HepG2 (cell line): ENCODE results near the gene MRPL54. TPM values are rescaled to one million over a fixed set of nuclear protein-coding genes. Genes with fewer than 3 reads are reported as not detected.

Experiments
- ATAC-seq: fragments of 200-7000 bp; cut with Tn5 transposase; 3 replicates; pipeline ENCODE4 v1.9.1; 2020; ENCODE audit warnings: mild to moderate bottlenecking, moderate library complexity
- BruUV-seq: library from RNA; stranded (reverse); fragments of 400-500 nt; replicated peaks from 2 replicates; lab custom pipeline; 2021; lab: Mats Ljungman, UMichigan
- CTCF ChIA-PET: fragments of 300-600 bp; formaldehyde crosslinking; extraction: SDS; loops from one replicate; lab custom pipeline; 2021; ENCODE audit warnings: low total read pairs, inconsistent platforms, low intra/inter-chr PET ratio; lab: Yijun Ruan, JAX
- POLR2A ChIA-PET: fragments of 350-600 bp; sonication (Branson Sonifier 250); formaldehyde crosslinking; loops from one replicate; lab custom pipeline; 2020; ENCODE audit warnings: antibody characterized with exemption, inconsistent platforms; lab: Yijun Ruan, JAX
- DNase-seq: peaks from one replicate; pipeline ENCODE4 v3.0.0-alpha.2; 2015; ENCODE audit warnings: low spot score
- FAIRE-seq: peaks from 3 replicates; lab custom pipeline; 2011; peaks lifted over from hg19 to GRCh38; lab: Jason Lieb, UNC
- H2AFZ ChIP-seq: one replicate; pipeline ENCODE4 v1.6.1; 2011; ENCODE audit warnings: low read length, inconsistent platforms
- H3K27ac ChIP-seq: fragments of 300-600 bp; 3 replicates; pipeline ENCODE4 v1.8.0; 2011; ENCODE audit warnings: mixed run types, mild to moderate bottlenecking, mixed read lengths, low read length, inconsistent platforms; ENCODE audit not compliant: insufficient read depth; ENCODE audit errors: extremely low read length
- H3K27me3 ChIP-seq, 2 experiments: fragments of 200-600 bp in 1 of 2; 2 replicates in 1 of 2; 3 replicates in 1 of 2; pipeline versions ENCODE4 v1.6.0 to v1.8.0; 2011; ENCODE audit warnings: low read length in 2 of 2, mild to moderate bottlenecking in 2 of 2, moderate library complexity in 2 of 2, inconsistent platforms in 1 of 2; ENCODE audit not compliant: insufficient read depth in 2 of 2, control insufficient read depth in 1 of 2
- H3K36me3 ChIP-seq, 2 experiments: fragments of 200-600 bp in 1 of 2; replicated peaks in 1 of 2; 2 replicates in 1 of 2; 3 replicates in 1 of 2; pipeline versions ENCODE4 v1.5.1 to v1.8.0; 2011; ENCODE audit warnings: low read length in 2 of 2, inconsistent platforms in 1 of 2; ENCODE audit not compliant: insufficient read depth in 2 of 2, control insufficient read depth in 1 of 2
- H3K4me1 ChIP-seq: 2 replicates; pipeline ENCODE4 v1.5.1; 2012; ENCODE audit warnings: low read length, inconsistent platforms; ENCODE audit not compliant: insufficient read depth
- H3K4me2 ChIP-seq: 2 replicates; pipeline ENCODE4 v1.6.0; 2011; ENCODE audit warnings: low read depth, low read length, inconsistent platforms
- H3K4me3 ChIP-seq, 3 experiments: fragments of 200-600 bp in 1 of 3; sonication (generic), shearing (Covaris generic) in 1 of 3; replicated peaks in 1 of 3; 2 replicates each; pipeline ENCODE4 v1.5.1; 2011 to 2016; ENCODE audit warnings: low read length in 3 of 3, inconsistent platforms in 2 of 3, low read depth in 2 of 3, mild to moderate bottlenecking in 2 of 3, control low read depth in 1 of 3, mixed read lengths in 1 of 3; ENCODE audit not compliant: insufficient read depth in 1 of 3
- H3K79me2 ChIP-seq: one replicate; pipeline ENCODE4 v1.6.1; 2011; ENCODE audit warnings: low read length, inconsistent platforms; ENCODE audit not compliant: insufficient read depth
- H3K9ac ChIP-seq: 2 replicates; pipeline ENCODE4 v1.6.0; 2011; ENCODE audit warnings: mild to moderate bottlenecking, low read depth, low read length, inconsistent platforms; ENCODE audit not compliant: insufficient read depth
- H3K9me3 ChIP-seq: 2 replicates; pipeline ENCODE4 v1.5.1; 2012; ENCODE audit warnings: mild to moderate bottlenecking, low read length
- H4K20me1 ChIP-seq: 2 replicates; pipeline ENCODE4 v1.6.0; 2011; ENCODE audit warnings: inconsistent platforms, mild to moderate bottlenecking, low read length, moderate library complexity; ENCODE audit not compliant: insufficient read depth
- ZFP36 ChIP-seq: fragments of 150-350 bp; IDR thresholded peaks from 2 replicates; pipeline ENCODE4 v1.6.1; 2018; ENCODE audit warnings: borderline replicate concordance, low read length, low read depth; ENCODE audit not compliant: partially characterized antibody
- ZNF431 ChIP-seq: sonication (generic); formaldehyde crosslinking; IDR thresholded peaks from 2 replicates; pipeline ENCODE4 v1.9.0; 2022; ENCODE audit warnings: missing genetic modification reagents, low read depth, mild to moderate bottlenecking, borderline replicate concordance
- ZNF777 ChIP-seq: sonication (generic); formaldehyde crosslinking; IDR thresholded peaks from 2 replicates; pipeline ENCODE4 v1.4.0; 2020; ENCODE audit warnings: missing genetic modification reagents
- WGBS: methylation state at CpG from one replicate; pipeline ENCODE4 v1.1.6; 2017; ENCODE audit warnings: low lambda C conversion rate; 5-methylcytosine and 5-hydroxymethylcytosine counted together
- in situ Hi-C: cut with HindIII; loops from 2 replicates; pipeline ENCODE4 v1.10.0; 2017; ENCODE audit warnings: low pct_unique_long_range_greater_than_20kb; ENCODE audit not compliant: extremely low pct_ligation_motif_present
- intact Hi-C: fragments of 100-400 bp; cut with micrococcal nuclease; formaldehyde crosslinking; loops from one replicate; pipeline ENCODE4 v1.10.0; 2022; ENCODE audit not compliant: unreplicated experiment
- polyA plus RNA-seq, 8 experiments: library from polyadenylated mRNA; depleted of rRNA in 3 of 8; stranded (reverse) in 7 of 8; unstranded in 1 of 8; fragments of >200 nt; fragmentation: Illumina TruSeq in 4 of 8; extraction: Trizol in 4 of 8; gene quantifications; 2 replicates each; pipeline versions ENCODE4 v1.2.1 to v1.2.3, GENCODE V29; 2011 to 2016; ENCODE audit warnings: low read depth in 4 of 8, missing spikeins in 1 of 8, mixed read lengths in 1 of 8; ENCODE audit not compliant: insufficient read depth in 1 of 8
- total RNA-seq, 5 experiments: library from RNA; depleted of rRNA; stranded (reverse); fragments of >200 nt; fragmentation: Illumina TruSeq; extraction: Trizol; gene quantifications; 2 replicates each; pipeline ENCODE4 v1.2.3, GENCODE V29; 2016; ENCODE audit warnings: low read depth in 1 of 5

Gene MRPL54
- total and polyA plus RNA-seq, 2 of the 13 experiments (the other 11 are each of a cell fraction or from before 2014, with no cell fraction given) = 36.8 to 66.9 TPM

DNA sequence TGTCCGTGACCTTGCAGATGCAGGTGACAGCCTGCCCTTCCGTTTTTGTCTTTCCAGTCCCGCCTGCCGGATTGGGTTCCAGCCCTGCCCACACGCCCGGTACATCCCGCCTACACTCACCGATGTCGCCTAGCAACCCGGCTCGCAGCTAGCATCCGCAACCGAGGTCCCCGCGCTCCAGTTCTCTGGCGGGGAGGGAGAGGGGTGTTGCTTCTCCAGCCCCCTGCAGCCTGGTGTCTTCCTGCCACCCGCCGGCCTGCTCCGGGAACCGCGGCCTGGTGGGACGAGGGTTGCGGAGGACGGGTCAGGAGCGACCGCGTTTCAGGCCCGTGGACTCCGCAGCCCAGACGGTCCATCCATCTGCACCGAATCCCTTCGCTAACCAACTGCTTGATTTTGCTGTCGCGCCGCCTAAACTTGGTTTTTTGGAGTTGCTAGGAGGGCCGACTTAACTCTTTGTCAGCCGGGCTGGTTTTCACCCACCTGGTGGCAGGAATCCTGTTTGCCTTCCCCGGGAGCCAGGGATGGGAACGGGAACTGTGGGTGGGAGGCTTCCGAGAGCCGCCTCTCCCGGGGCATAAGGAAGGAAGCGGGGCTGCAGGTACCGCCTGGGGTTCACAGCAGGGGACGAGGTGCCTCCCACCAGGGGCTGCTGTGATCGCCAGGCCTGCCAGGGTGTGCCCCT lies 39.1 kb downstream of the MRPL54 start:
- H2AFZ ChIP-seq = no peak overlapping the region
- H3K27ac ChIP-seq = no peak overlapping the region
- H4K20me1 ChIP-seq = no peaks in the 10 kb centered on the region
- no peak overlapping the region for H3K4me2 ChIP-seq
- H3K27me3 ChIP-seq = peaks cover 4 to 36% of the 10 kb centered on the region in 2 experiments
- no TSS peak for BruUV-seq
- FAIRE-seq = no peak
- H3K9ac ChIP-seq = no peak overlapping the region
- POLR2A ChIA-PET = no interaction called here
- no peak for DNase-seq
- no peak overlapping the region for H3K4me3 ChIP-seq
- no peak for TF ChIP-seq ZNF431 (CRISPR knock-in tag)
- intact Hi-C loops = no loop called here
- in situ Hi-C loops = no loop called here
- CTCF ChIA-PET = no interaction called here
- no peaks in the 10 kb centered on the region for H3K4me1 ChIP-seq
- no peaks in the 10 kb centered on the region for H3K36me3 ChIP-seq
- no peaks in the 10 kb centered on the region for H3K9me3 ChIP-seq
- ATAC-seq = no peak; the same call in 2 of the 3 replicates
- WGBS = 11% methylated on average over 11 of the region's 46 CpGs
- H3K79me2 ChIP-seq = no peaks in the 10 kb centered on the region

DNA sequence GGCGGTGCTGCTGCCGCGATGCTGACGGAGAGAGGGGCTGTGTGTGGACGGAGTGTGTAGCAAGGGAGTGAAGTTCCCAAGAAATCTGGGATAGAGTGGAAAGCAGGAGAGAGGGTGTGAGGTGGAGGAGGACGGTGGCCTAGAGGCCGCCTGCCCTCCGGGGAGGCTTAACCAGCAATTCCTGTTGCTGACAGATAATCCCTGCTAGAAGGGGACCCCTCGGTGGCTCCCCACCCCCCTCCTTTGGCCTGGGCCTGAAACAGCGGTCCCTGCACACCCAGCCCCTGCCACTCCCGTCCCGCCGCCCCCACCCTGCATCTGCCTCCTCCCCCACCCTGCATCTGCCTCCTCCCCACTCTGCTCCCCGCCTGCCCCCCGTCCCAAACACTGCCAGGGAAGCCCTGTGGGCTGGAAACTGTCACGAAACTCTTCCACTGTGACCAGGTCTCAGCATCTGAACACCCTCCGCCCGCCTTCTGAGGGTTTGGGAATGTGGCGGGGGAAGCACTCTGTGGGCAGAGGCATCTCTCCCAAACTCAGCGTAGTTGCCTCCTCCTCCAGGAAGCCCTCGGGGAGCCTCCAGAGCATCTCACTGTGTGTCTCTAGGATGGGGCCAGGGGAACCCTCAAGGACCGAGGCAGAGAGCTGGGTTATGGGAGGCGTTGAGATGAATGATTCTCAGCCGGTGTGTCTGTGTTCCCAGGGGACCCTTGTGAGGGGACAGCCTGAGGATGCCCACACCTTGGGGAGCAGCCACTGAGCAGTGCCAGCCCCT lies 40.8 kb downstream of the MRPL54 start:
- H2AFZ ChIP-seq = no peak overlapping the region

More for the DNA sequence above, 40.8 kb downstream of the MRPL54 start:
- Histone ChIP-seq H4K20me1 (no peaks in the 10 kb centered on the region), H3K27ac (no peak overlapping the region), H3K4me3 (no peak overlapping the region), H3K4me1 (no peaks in the 10 kb centered on the region), H3K9me3 (no peaks in the 10 kb centered on the region), H3K9ac (no peak overlapping the region), H3K4me2 (no peak overlapping the region), H3K79me2 (no peaks in the 10 kb centered on the region), H3K27me3 (peaks cover 6 to 39% of the 10 kb centered on the region in 2 experiments), H3K36me3 (no peaks in the 10 kb centered on the region)
- TF ChIP-seq ZNF777 (no peak), ZFP36 (peak; percentile 7)
- ATAC-seq (no peak), FAIRE-seq (no peak), DNase-seq (no peak)
- intact Hi-C loops = no loop called here
- in situ Hi-C loops = no loop called here
- BruUV-seq = no TSS peak
- POLR2A ChIA-PET = no interaction called here
- CTCF ChIA-PET = no interaction called here
- 52% methylated on average over 17 of the region's 24 CpGs for WGBS
